Hepatocyte (in vitro differentiated cells): Measurements from ENCODE around the gene GLI3. TPM values are rescaled to one million over a fixed set of nuclear protein-coding genes. Genes with fewer than 3 reads are reported as not detected.

ENCODE experiments used
- DNase-seq: peaks from one replicate; pipeline ENCODE4 v3.0.0-alpha.2; 2016; ENCODE audit warnings: low spot score
- H2AFZ ChIP-seq: fragments of 200-600 bp; sonication (generic); 2 replicates; pipeline ENCODE4 v1.6.0; 2016; ENCODE audit warnings: antibody characterized with exemption, mild to moderate bottlenecking
- H3K27ac ChIP-seq: fragments of 200-600 bp; sonication (generic); 2 replicates; pipeline ENCODE4 v1.5.1; 2016; ENCODE audit warnings: mild to moderate bottlenecking
- H3K27me3 ChIP-seq: fragments of 200-600 bp; sonication (generic); 2 replicates; pipeline ENCODE4 v1.6.1; 2016
- H3K36me3 ChIP-seq: fragments of 200-600 bp; sonication (generic); replicated peaks from 2 replicates; pipeline ENCODE4 v1.5.1; 2016; ENCODE audit warnings: low read depth; ENCODE audit not compliant: insufficient read depth
- H3K4me1 ChIP-seq: fragments of 200-600 bp; sonication (generic); 2 replicates; pipeline ENCODE4 v1.5.1; 2016; ENCODE audit warnings: mild to moderate bottlenecking, moderate library complexity; ENCODE audit not compliant: insufficient read depth
- H3K4me2 ChIP-seq: fragments of 200-600 bp; sonication (generic); 2 replicates; pipeline ENCODE4 v1.6.0; 2016
- H3K4me3 ChIP-seq: fragments of 200-600 bp; sonication (generic); 2 replicates; pipeline ENCODE4 v1.5.1; 2016; ENCODE audit warnings: mild to moderate bottlenecking
- H3K79me2 ChIP-seq: fragments of 200-600 bp; sonication (generic); 2 replicates; pipeline ENCODE4 v1.6.0; 2017; ENCODE audit warnings: mild to moderate bottlenecking
- H3K9me2 ChIP-seq: fragments of 200-600 bp; sonication (generic); replicated peaks from 2 replicates; pipeline ENCODE4 v1.6.0; 2017; ENCODE audit warnings: mild to moderate bottlenecking; ENCODE audit not compliant: insufficient read depth
- H3K9me3 ChIP-seq: fragments of 200-600 bp; sonication (generic); 2 replicates; pipeline ENCODE4 v1.5.1; 2016; ENCODE audit warnings: low read depth, mild to moderate bottlenecking
- H4K20me1 ChIP-seq: fragments of 200-600 bp; sonication (generic); 2 replicates; pipeline ENCODE4 v1.6.0; 2016; ENCODE audit warnings: mild to moderate bottlenecking; ENCODE audit not compliant: insufficient read depth, poor library complexity, severe bottlenecking
- EZH2 ChIP-seq: fragments of 200-600 bp; sonication (generic); IDR thresholded peaks from 2 replicates; pipeline ENCODE4 v1.6.1; 2016; ENCODE audit warnings: antibody characterized with exemption, mild to moderate bottlenecking, borderline replicate concordance
- EZH2phosphoT487 ChIP-seq: fragments of 200-600 bp; sonication (generic); IDR thresholded peaks from one replicate; pipeline ENCODE4 v1.6.1; 2018; ENCODE audit warnings: antibody characterized with exemption, mild to moderate bottlenecking, low read depth, moderate library complexity; ENCODE audit not compliant: unreplicated experiment, severe bottlenecking
- WGBS: methylation state at CpG from one replicate; pipeline ENCODE4 v1.1.6; 2016; ENCODE audit warnings: low lambda C conversion rate; ENCODE audit errors: missing lambda C conversion rate; 5-methylcytosine and 5-hydroxymethylcytosine counted together
- polyA plus RNA-seq: library from polyadenylated mRNA; unstranded; fragments of >200 nt; fragmentation: Nextera tagmentation; extraction: Ambion mirVana; gene quantifications from 2 replicates; pipeline ENCODE4 v1.2.1, GENCODE V29; 2016
- total RNA-seq: library from RNA; depleted of rRNA; stranded (reverse); fragments of >200 nt; gene quantifications from 2 replicates; pipeline ENCODE4 v1.2.3, GENCODE V29; 2014
- TF ChIP-seq, protein P1 (sequence below): fragments of 200-600 bp; sonication (generic); IDR thresholded peaks from 2 replicates; pipeline ENCODE4 v1.5.1; 2016; ENCODE audit warnings: antibody characterized with exemption, mild to moderate bottlenecking; ENCODE audit not compliant: poor library complexity

GLI3 gene
- total and polyA plus RNA-seq, 2 experiments from 2014 or later: 5.5 to 20.0 TPM

DNA sequence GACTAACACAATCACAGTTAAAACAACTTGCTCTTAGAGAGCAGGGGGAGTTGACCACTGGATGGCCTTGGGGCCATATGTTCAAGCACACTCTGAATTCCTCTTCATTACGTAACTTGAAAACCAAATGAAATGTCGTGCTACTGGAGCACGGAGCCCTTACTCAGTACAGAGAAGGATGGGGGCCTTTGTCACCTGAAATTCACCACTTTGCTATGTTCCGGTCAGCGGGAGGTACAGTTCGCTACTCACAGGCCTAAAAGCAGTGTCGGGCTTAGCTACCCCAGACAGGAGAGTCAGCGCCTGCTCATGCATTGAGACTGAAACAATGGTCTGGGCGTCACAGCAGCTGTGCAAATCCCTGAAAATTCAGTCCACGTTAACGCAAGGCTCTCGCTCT is 39.6 kb downstream of the GLI3 start:
- TF ChIP-seq EZH2phosphoT487: no peak
- TF ChIP-seq EZH2: no peak
- TF ChIP-seq, protein P1, sequence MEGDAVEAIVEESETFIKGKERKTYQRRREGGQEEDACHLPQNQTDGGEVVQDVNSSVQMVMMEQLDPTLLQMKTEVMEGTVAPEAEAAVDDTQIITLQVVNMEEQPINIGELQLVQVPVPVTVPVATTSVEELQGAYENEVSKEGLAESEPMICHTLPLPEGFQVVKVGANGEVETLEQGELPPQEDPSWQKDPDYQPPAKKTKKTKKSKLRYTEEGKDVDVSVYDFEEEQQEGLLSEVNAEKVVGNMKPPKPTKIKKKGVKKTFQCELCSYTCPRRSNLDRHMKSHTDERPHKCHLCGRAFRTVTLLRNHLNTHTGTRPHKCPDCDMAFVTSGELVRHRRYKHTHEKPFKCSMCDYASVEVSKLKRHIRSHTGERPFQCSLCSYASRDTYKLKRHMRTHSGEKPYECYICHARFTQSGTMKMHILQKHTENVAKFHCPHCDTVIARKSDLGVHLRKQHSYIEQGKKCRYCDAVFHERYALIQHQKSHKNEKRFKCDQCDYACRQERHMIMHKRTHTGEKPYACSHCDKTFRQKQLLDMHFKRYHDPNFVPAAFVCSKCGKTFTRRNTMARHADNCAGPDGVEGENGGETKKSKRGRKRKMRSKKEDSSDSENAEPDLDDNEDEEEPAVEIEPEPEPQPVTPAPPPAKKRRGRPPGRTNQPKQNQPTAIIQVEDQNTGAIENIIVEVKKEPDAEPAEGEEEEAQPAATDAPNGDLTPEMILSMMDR: no peak
- no peak overlapping the region for H3K4me3 ChIP-seq

GRCh38 chr7:42194238-42194637 is 42.8 kb downstream of the GLI3 start:
- Histone ChIP-seq H3K4me2 (peak overlapping the region; percentile 51), H3K4me1 (peaks cover 13% of the 10 kb centered on the region), H3K79me2 (peaks cover 46% of the 10 kb centered on the region), H4K20me1 (no peaks in the 10 kb centered on the region), H3K9me3 (no peaks in the 10 kb centered on the region), H3K4me3 (no peak overlapping the region), H3K9me2 (no peaks in the 10 kb centered on the region), H3K27me3 (no peaks in the 10 kb centered on the region), H3K36me3 (no peaks in the 10 kb centered on the region), H3K27ac (peak overlapping the region; percentile 49), H2AFZ (no peak overlapping the region)
- DNase-seq: no peak
- TF ChIP-seq EZH2phosphoT487: no peak
- no peak for TF ChIP-seq EZH2
- TF ChIP-seq, protein P1: no peak
- 87% methylated on average over 4 of the region's 4 CpGs for whole genome bisulfite sequencing

More for the DNA sequence above, 39.6 kb downstream of the GLI3 start:
- Histone ChIP-seq H3K9me2 (no peaks in the 10 kb centered on the region), H2AFZ (no peak overlapping the region), H3K4me2 (no peak overlapping the region), H3K36me3 (no peaks in the 10 kb centered on the region), H3K9me3 (no peaks in the 10 kb centered on the region), H3K4me1 (peaks cover 14% of the 10 kb centered on the region), H4K20me1 (no peaks in the 10 kb centered on the region), H3K27me3 (no peaks in the 10 kb centered on the region), H3K79me2 (peaks cover 36% of the 10 kb centered on the region), H3K27ac (no peak overlapping the region)
- no peak for DNase-seq
- WGBS: 93% methylated on average over 12 of the region's 12 CpGs

DNA sequence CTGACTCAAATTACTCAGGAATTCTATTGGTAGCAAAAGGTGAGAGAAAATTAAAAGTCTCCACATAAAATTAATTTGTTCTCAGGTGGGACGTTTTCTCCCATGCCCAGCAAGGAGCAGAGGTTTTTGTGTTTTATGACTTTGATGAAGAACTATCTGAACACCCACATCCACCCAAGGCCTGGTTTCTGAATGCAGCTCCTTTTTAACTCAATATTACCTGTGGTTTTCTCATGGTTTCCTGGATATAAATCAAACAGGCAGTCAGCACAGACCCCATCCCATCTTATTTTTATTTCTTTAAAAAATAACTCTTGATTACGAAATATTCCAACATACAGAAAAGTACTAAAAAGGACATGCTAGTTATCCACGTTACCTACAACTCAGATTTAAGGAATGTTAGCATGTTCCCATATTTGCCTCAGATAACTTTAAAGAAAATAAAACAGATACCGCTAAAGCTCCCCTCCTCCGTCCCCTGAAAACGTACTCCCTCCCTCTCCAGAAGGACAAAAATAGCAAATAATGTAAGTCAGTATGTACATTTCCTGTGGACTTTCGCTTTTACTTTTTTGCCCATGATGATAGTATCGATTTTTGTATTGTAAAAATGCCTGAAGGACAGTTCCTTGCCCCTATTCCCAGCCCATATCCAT is 43.4 kb downstream of the GLI3 start:
- TF ChIP-seq EZH2: no peak
- no peak for TF ChIP-seq EZH2phosphoT487
- TF ChIP-seq, protein P1: no peak
- peaks cover 11% of the 10 kb centered on the region for H3K4me1 ChIP-seq
- WGBS: 62% methylated on average over 8 of the region's 8 CpGs
- H3K4me2 ChIP-seq: peak overlapping the region; percentile 51
- no peaks in the 10 kb centered on the region for H3K27me3 ChIP-seq
- H3K9me2 ChIP-seq: no peaks in the 10 kb centered on the region
- H3K79me2 ChIP-seq: peaks cover 49% of the 10 kb centered on the region
- no peaks in the 10 kb centered on the region for H3K9me3 ChIP-seq
- H3K27ac ChIP-seq: peak overlapping the region; percentile 49
- H2AFZ ChIP-seq: no peak overlapping the region
- no peaks in the 10 kb centered on the region for H3K36me3 ChIP-seq
- no peaks in the 10 kb centered on the region for H4K20me1 ChIP-seq
- no peak overlapping the region for H3K4me3 ChIP-seq
- DNase-seq: no peak
